H54 (cell line): ENCODE measurements around the gene PCDH9.

Experiments used
- DNase-seq: peaks from one replicate; pipeline ENCODE4 v3.0.0; 2011; ENCODE audit warnings: low spot score, mixed read lengths; ENCODE audit not compliant: insufficient read length
- FAIRE-seq: peaks from 3 replicates; lab custom pipeline; 2011; peaks lifted over from hg19 to GRCh38; lab: Jason Lieb, UNC
- POLR2A ChIP-seq: IDR thresholded peaks from 2 replicates; pipeline ENCODE4 v1.6.1; 2011; ENCODE audit warnings: low read depth, mild to moderate bottlenecking, low read length

The PCDH9 gene

GRCh38 chr13:66359910-66360552 is 870.1 kb downstream of the PCDH9 start:
- DNase-seq (no peak), FAIRE-seq (peak; percentile 38)
- TF ChIP-seq POLR2A = no peak

DNA sequence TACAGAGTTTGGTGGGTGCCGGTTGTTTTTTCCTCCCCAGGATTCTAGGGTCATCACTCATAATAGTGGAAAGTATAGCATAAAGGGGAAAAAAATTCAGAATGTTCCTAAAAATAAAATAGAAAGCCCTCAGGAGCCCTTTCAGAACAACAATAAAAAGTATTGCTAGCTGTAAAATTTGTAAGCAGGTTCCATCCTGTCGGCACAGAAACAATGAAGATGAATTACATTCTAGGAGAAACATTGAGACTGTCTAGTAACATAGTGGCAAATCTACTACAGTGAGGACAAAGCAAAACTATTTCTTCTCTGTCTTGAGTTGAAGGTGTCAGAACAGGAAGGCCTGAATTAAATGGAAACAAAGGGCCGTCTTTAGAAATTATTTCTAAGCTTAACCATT is 870.7 kb downstream of the PCDH9 start:
- no peak for FAIRE-seq
- TF ChIP-seq POLR2A = no peak

GRCh38 chr13:66358564-66358963 is 871.6 kb downstream of the PCDH9 start:
- TF ChIP-seq POLR2A = no peak
- DNase-seq (no peak), FAIRE-seq (no peak)

More for the DNA sequence above, 870.7 kb downstream of the PCDH9 start:
- no peak for DNase-seq

DNA sequence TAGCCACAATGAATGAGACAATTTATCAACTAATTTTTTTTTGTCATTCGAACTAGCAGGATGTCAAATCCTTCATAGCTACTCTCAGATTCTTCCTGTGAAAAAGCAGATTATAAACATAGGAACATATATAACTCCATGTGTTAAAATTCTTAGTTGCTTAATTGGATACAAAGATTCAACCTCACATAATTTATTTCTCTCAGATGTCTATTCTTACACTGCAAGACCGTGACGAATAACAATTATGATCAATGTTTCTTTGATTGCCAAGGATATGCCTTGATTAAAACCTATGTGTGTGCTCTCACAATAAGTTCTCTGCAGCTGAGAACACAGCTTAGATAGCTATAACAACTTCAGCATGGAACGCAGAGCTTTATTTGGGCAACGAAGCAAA is 872.7 kb downstream of the PCDH9 start:
- peak; percentile 15 for FAIRE-seq
- TF ChIP-seq POLR2A = no peak
- no peak for DNase-seq

DNA sequence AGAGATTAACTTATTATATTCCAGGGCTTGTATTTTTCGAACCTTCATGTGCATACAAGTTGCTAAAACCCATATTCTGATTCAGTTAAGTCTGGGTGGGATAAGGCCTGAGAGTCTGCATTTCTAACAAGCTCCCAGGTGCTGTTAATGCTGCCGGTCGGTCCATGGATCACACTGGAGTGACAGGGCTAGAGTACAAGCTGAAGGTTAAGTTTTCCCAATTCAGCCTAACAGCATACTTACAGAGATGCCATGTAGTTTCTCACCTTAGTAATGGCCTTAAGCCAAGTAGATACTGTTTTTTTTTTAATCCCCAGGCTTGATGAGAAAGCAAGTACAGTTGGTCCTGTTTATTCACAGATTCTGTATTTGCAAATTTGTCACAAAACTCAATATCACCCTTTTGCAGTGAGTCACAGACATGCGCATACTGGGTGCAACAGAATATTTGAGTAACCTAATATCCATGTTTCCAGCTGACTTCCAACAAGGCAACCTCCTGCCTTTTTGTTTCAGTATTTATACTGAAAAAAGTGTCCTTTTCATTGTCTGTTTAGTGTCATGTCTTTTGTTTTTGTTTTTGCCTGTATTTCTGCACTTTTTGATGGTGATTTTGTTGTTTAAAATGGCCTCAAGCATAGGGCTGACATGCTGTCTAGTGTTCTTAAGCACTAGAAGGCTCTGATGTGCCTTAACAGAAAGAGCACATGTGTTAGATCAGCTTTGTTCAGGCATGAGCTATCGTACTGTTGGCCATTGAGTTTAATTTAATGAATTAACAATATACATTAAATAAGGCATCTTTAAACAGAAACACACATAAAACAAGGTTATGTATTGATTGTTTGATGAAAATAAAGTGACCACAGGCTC is 875.0 kb downstream of the PCDH9 start:
- DNase-seq (no peak), FAIRE-seq (no peak)
- TF ChIP-seq POLR2A = no peak

GRCh38 chr13:66353664-66354063 is 876.5 kb downstream of the PCDH9 start:
- FAIRE-seq (no peak), DNase-seq (no peak)

DNA sequence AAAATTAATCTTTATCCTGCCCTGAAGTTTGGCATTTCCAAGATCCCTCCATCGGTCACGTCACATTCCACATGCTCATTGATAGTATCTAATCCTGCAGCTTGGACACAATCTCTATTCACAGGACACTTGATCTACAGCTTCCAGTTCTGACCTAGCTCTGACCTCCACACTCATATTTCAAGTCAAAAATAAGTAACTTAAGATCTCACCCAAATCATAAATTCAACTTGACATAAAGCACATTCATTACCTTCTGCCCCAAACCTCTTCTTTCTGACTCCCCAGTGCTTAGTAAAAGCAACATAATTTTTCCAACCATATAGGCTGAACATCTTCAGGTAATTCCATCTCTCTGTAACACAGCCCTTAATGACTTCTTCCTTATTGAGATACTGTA is 880.2 kb downstream of the PCDH9 start:
- no peak for DNase-seq
- no peak for TF ChIP-seq POLR2A
- no peak for FAIRE-seq

More at GRCh38 chr13:66353664-66354063, 876.5 kb downstream of the PCDH9 start:
- TF ChIP-seq POLR2A = no peak

DNA sequence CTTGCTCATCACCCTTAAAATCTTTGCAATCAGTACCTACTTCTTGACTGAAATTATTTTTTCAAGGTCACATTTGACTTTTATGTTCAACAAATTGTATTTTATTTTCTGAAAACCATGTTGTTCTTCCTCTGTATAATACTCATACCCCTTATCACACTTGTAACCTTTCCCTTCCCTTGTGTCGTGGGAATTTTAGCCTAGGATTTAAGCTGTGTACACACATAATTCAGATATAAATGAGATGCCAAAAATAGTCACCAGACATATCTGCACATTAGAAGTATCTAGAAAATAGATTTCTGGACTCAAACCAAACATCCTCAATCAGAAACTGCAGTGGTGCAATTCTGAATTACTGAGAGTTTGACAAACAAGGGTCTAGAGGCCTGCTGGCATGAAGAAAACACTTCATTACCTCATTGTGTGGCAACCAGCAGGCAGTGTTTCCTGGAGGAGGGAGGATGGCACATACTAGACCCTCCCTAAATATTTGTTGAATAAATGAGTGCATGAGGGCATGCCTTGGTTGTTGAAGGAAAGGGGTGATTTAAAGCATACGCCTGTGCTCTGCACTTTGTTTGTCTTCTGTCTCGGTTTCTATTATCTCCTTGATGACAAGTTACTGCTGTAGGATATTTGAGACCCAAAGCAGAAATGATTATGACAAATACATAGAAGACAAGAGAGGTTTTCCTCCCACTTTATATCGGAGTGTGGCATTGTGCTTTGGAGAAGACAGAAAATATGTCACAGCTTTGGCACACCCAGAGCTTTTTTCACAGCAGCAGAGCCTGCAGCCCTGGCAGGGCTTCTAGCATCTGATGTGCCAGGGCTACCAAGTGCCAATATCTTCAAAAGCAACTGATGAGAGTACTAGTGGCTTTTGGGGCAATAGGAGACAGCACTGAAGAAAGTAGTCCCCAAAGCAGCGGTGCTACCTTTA is 881.1 kb downstream of the PCDH9 start:
- no peak for TF ChIP-seq POLR2A
- FAIRE-seq (no peak), DNase-seq (no peak)

DNA sequence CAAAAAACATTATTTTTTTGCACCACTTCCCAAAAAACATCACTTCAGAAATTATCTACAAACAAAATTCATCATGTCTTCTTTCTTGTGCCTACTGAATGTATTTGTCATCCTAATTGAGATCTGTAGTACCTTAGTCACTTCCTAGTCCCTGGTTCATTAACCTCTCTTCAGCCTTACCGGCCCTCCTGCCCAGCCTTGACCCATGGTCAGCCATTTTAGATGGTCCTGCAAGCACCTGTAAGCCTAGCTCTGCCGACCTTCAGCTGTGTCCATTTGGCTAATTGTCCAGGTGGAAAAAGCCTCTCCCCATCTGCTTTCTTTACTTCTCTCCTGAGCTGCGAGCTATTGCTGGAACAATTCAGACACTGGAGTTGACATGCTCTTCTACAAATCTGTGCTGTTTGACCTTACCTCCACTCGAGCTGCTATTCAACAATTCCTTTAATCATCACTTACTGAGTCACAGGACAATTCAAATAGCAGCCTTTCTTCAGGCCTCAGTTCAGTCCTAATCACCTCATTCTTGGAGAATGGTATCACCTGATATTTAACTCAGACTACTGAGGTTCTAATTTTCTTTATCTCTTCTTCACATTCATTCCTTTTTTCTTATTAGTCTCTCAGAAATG is 882.5 kb downstream of the PCDH9 start:
- DNase-seq = no peak
- FAIRE-seq = no peak
- TF ChIP-seq POLR2A = no peak

DNA sequence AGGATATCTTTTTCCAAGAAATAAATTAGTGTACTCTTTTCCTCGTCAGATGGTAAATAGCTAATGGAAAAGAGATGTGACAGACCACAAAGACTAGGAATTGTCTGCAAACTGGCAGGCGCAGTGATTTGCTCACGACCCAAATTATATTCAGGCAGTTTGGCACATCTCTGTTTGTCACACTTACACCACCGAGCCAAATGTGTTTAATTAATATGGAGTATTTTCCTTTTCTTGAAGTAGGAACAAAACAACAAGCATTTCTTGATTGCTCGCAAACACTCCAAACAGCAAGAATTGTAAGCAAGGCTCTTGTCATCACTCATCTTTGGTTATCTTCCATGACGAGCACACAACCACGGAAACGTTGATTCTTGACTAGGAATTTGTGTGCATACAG is 884.2 kb downstream of the PCDH9 start:
- no peak for TF ChIP-seq POLR2A
- no peak for DNase-seq
- no peak for FAIRE-seq

DNA sequence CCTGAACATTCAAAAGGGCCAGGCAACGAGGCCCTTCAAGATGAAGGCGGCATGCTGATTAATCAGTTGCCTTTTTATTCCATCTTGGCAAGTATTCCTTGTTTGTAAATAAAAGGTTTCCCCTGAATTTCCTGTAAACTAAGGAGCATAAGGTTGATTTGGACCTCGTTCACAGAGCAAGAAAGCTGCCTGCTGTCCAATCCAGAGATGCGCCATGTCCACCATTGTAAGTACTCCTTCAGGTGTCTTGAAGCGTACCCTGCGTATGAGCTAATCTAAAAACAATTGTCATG is 884.7 kb downstream of the PCDH9 start:
- no peak for TF ChIP-seq POLR2A
- no peak for FAIRE-seq

GRCh38 chr13:66344805-66345517 is 885.2 kb downstream of the PCDH9 start:
- DNase-seq (no peak), FAIRE-seq (no peak)
- TF ChIP-seq POLR2A = no peak

More for the DNA sequence above, 884.7 kb downstream of the PCDH9 start:
- no peak for DNase-seq
